ENCODE results near the gene STX18.

Gene STX18

GRCh38 chr4:4427121-4427870 lies 114.6 kb downstream of the STX18 start:
- no peak overlapping the region for H3K4me3 ChIP-seq (ENCODE audit: low read depth, low read length)
- no peak for TF ChIP-seq CTCF (IDR thresholded peaks at IDR 0.05; ENCODE audit: control insufficient read depth, extremely low read depth, insufficient read depth)

DNA sequence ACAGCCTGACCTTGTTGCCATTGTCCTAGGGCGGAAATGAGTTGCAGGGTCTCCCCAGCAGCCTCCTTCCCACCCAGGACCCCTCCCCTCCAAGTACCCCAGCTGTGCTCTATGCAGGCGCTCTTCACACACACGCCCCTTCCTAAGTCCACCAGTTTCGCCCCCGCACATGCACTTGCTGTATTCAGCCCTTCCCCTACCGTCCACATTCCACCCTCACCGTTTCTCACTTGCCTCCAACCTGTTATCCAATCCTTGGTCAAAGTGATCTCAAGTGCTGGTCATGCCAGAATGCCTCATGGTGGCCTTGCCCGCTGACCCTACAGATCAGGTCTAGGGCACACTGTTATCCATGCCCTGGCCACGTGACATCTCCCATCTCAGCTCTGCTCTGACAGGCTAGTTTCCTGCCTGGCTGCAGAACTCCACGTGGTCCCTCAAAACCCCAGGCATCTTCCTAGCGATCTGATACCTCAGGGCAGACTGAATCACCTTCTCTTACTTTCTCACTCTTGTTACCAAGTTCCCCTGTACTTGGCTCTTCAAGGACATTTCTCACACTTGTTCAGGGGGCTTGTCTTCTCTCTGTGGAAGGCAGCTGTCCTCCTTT lies 115.2 kb downstream of the STX18 start:
- DNase-seq (ENCODE audit: low read depth) = no peak
- no peak overlapping the region for H3K4me3 ChIP-seq (ENCODE audit: low read depth, low read length)
- no peak for TF ChIP-seq CTCF (IDR thresholded peaks at IDR 0.05; ENCODE audit: control insufficient read depth, extremely low read depth, insufficient read depth)

More at GRCh38 chr4:4427121-4427870, 114.6 kb downstream of the STX18 start:
- DNase-seq (ENCODE audit: low read depth) = no peak

GRCh38 chr4:4425696-4426095 lies 116.2 kb downstream of the STX18 start:
- no peak for TF ChIP-seq CTCF (IDR thresholded peaks at IDR 0.05; ENCODE audit: control insufficient read depth, extremely low read depth, insufficient read depth)

DNA sequence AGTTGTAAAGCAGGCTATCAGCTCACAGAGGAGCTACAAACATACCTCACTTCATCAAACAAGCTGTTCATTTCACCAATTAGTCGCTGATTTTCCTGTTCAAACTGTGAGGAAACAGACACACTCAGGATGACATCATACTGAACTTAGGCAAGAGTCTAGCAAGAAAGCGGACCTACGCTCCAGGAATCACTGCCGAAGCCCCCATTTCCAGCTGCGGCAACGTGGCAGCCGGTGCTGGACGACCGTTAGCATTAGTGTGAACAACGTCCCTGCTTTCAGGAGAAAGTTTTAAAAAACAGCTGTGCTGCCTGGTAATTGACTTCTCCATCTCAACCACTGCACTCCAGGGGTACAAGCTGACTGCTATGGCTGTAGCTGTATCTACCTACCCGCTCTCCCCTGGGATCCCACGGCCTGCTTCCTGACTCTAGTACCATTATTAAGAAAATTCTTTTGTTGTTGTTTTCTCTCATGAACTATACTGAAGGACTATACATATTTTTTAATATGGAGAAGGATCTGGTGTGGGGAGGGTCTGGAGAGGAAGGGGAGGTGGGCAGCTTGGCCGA lies 116.6 kb downstream of the STX18 start:
- DNase-seq (ENCODE audit: low read depth) = no peak
- no peak overlapping the region for H3K4me3 ChIP-seq (ENCODE audit: low read depth, low read length)
- TF ChIP-seq CTCF (IDR thresholded peaks at IDR 0.05; ENCODE audit: control insufficient read depth, extremely low read depth, insufficient read depth) = no peak

More at GRCh38 chr4:4425696-4426095, 116.2 kb downstream of the STX18 start:
- H3K4me3 ChIP-seq (ENCODE audit: low read depth, low read length) = no peak overlapping the region
- DNase-seq (ENCODE audit: low read depth) = no peak

DNA sequence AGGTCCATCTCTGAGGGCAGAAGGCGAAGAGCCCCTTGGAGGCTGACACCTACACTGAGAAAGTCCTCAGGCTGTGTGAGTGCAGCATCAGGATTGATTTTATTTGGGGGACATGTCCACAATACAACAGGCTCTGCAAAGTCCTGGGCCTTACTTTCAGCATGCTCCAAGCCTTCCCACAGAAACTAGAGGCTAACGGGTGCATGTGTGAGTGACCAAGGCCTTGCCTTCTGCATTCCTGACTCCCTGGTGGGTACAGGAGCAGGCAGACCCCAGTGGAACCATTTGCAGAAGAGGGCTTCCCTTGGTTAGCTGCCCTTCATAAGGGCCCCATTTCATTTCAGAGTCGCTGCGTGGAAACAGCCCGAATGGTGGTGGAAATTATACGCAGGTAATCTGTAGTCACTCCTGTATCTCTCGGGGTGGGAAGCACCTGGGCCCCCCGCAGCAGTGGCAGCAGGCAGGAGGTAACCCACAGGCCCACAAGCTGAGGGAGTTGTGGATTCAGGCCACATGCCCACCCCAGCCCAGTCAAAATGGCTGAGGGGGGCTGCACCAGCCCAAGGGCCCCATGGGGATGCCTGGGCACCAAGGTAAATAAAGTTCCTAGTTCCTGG lies 117.2 kb downstream of the STX18 start:
- TF ChIP-seq CTCF (IDR thresholded peaks at IDR 0.05; ENCODE audit: control insufficient read depth, extremely low read depth, insufficient read depth) = no peak
- no peak for DNase-seq (ENCODE audit: low read depth)
- no peak overlapping the region for H3K4me3 ChIP-seq (ENCODE audit: low read depth, low read length)

- H3K4me3 ChIP-seq (ENCODE audit: low read depth, low read length) = no peak overlapping the region
- no peak for TF ChIP-seq CTCF (IDR thresholded peaks at IDR 0.05; ENCODE audit: control insufficient read depth, extremely low read depth, insufficient read depth)
- no peak for DNase-seq (ENCODE audit: low read depth)
These were observed 117.9 kb downstream of the STX18 start for GRCh38 chr4:4423706-4424498.
